ENCODE data around the gene LPXN.
A peak's percentile ranks its signal among the peaks of the same experiment; 100 is the strongest.
"Not testable (repeated sequence)": the region's sequence is repeated elsewhere in the genome, so short reads cannot be mapped to it uniquely, and the experiment has no call there.

LPXN gene

DNA sequence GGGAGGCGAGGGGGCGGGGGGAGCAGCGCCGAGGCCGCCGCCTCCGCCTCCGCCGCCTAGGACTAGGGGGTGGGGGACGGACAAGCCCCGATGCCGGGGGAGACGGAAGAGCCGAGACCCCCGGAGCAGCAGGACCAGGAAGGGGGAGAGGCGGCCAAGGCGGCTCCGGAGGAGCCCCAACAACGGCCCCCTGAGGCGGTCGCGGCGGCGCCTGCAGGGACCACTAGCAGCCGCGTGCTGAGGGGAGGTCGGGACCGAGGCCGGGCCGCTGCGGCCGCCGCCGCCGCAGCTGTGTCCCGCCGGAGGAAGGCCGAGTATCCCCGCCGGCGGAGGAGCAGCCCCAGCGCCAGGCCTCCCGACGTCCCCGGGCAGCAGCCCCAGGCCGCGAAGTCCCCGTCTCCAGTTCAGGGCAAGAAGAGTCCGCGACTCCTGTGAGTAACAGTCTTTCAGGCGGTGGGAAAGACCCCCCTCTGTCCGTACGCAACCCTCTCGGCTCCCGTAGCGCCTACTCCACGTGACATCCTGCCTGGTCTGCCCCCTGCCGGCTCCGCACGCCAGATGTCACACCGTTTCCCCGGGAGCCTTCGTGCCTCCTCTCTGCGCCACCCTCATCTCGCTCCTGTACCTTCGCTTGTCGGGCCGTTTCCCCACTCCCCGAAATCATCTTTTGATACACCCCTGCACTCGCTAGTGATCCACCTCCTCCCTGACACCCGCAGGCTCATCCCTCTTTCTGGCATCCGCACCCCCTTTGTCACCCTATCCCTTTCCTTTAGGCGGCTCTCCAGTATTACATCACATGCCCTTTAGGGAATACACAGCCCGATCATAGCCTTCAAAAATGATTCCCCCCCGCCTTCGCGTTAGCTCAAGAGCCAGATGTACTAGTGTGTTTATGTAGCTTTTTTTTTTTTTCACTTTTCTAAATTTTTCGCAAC, 3.8 kb upstream of the LPXN start:
- DNase-seq = peak; percentile 39 to 93 (median 84)

DNA sequence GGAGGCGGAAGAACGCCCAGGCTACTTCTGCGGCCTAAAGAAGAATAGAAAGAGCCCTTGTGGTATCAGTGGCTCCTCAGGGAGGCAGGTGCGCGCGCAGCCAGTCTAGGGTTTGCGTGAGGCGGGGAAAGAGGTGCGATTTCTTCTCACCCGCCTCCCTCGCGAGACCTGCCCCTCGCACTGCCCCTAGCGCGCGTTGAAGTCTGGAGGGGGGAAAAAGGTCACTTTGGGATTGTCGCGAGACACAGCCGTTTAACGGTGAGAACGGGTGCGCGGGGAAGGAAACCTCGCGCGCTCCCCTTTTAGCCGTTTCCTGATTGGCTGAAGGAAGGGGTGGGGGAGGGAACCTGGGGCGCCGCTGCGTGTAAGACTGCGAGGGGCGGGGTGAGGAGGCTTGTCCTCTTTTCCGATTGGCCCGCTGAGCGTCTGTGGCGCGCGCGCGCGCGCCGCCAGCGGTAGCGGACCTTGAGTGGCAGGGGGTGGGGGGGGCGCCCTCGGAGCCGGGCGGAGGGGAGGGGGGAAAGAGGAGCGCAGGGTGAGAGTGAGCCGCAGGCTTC, 3.1 kb upstream of the LPXN start, which contains the start of gene ZFP91:
TSS of gene ZFP91 (plus strand) at position 429 of the 557 bp plus-strand sequence. CDS start 219 bp downstream, outside the sequence.
- peak in 55 of 56 donors; percentile 73 to 99 (median 95) for DNase-seq

DNA sequence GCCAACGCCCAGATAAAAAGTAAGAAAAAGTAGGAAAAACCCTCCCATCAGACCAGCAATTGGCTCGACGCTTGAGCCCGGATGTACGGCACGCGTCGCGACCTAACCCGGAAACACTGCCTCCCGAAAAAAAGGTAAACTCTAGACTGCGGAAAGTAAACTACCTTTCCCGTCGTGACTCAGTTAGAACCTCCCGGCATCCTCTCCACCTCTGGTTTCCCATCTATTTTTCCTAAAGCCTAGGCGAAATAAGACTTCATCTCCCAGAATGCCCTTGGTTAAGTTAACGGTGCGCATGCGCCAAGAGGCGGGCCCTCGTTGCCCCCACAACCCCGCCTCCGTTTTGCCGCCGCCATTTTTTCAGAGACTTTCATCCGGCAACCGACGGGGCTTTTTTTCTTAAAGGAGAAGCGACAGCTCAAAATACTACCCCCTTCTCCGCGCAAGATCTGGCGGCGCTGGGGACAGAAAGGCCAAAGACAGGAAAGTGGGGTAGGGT, 2.5 kb upstream of the LPXN start:
- peak; percentile 68 to 100 (median 91) for DNase-seq

DNA sequence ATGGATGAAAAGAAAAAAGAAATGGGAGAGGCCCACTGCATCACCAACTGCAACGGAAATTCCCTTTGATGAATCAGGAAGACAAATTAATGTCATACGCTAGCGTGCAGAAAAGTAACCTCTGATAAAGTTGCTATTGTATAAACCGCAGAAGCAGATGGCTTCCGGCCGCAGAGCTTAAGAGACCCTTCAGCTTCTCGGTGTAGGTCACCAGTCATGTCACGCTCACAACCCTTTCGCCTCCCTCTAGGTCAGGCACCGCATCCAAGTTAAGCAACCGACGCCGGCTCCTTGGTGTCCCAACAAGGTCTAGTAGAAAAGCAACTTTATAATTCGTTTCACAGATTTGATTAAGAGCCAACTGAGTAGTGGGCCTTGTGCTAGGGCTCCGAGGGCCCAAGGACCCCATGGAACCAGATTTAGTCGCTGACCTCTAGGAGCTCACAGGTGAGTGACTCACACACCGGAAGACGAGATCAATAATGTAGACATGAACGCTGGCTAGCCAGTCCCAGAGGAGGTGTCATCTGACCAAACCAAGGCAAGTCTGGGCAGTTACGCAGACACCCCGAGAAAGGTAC, 2.0 kb upstream of the LPXN start:
- peak in 9 of 56 donors; percentile 38 to 64 (median 57) for DNase-seq

DNA sequence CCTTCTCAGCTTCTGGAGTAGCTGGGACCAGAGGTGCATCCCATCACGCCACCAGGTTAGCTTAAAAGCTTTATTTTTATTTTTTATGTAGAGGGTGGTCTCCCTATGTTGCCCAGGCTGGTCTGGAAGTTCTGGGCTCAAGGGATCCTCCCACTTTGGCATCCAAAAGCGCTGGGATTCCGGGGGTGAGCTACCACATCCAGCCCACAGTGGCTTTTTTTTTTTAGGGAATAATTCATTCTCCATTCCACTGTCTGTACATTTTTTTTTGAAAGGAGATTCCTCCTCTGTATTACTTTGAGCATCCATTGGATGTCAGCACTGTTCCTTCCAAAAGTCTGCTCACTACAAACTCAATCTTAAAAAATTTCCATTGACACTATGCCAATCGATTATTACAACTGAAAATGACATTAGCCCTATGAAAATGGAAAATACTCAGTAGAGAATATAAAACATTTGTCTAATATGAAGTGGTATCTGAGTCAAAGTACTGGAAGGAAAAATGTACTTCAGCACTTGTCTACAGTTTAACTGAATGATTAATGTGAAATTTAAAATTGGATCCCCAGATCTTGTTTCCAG, 1.3 kb upstream of the LPXN start:
- no peak for DNase-seq

DNA sequence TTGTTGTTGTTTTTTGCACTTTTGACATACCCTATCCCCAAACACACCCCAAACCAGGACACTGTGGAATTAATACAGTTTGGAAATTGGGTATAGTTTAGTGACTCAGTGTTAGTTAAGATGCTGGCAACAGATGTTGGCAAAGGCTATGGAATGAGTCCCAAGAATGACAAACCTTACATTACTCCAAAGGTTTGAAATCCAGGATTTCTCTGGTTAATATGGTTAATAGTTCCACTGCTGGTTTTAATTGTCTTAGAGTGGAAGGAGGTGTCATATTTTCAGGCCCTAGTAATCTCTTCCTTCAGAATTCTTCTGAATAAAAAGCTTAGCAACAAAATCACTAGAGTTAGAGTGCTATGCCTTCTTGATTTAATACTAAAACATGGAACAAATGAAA, 775 bp downstream of the LPXN start:
- no peak for DNase-seq

DNA sequence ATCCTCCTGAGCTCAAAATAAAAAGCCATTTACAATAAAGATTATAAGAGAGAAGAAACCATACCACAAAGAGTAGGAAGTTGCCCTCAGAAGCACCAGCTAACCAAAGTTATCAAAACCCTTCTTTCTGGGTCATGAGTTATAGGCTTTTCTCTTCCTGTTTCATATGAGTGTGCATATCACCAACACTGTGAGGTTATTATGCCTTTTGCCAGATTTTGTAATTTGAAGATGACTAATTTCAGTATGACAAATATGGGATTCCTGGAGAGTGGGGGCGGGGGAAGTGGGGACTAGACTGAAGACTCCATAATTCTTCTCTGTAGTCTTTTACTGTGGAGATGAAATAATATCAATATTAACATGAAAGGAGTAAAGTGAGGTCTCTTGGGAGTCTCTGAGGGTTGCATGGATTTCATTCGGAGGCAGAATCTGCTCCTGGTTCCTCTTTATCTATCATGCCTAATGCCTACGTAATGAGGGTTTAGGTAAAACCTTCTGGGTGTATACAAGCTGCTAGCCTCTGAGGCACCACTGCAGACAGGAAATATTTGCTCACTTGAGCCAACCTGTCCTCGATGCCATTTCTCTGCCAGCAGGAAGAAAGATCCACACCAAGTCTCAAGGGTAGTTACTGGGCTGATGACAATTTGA, 2.1 kb downstream of the LPXN start:
- peak in 1 of 56 donors; percentile 8 for DNase-seq

DNA sequence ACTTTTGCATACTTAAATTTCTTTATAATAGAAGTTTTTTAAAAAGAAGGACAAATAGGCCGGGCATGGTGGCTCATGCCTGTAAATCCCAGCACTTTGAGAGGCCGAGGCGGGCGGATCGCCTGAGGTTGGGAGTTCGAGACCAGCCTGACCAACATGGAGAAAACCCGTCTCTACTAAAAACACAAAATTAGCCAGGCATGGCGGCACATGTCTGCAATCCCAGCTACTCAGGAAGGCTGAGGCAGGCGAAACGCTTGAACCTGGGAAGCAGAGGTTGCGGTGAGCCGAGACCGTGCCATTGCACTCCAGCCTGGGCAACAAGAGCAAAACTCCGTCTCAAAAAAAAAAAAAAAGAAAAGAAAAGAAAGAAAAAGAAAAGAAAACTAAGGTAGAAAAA, 2.8 kb downstream of the LPXN start:
- DNase-seq = not testable (repeated sequence)

DNA sequence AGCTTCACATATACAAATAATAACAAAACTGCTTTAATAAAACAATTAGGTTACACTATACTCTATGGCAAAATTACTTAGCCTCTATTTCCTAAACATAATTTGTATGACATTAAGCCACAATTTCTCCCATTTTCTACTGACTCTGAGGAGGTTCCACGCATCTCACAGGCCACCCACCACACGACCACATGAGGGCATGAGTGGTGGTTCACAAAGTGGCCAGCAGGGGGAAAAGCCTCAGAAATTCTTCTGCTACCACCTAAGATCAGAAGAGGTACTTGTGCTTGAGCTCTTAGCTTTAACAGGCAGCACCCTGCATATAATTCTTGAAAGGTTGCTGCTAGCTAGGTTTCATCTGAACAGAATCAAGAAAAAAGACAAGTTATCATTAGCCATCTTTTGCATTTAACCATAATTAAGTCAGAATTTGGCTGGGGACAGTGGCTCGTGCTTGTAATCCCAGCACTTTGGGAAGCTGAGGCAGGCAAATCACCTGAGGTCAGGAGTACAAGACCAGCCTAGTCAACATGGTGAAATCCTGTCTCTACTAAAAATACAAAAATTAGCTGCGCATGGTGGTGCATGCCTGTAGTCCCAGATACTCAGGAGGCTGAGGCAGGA, 7.7 kb downstream of the LPXN start:
- peak in 14 of 56 donors; percentile 2 to 61 (median 12) for DNase-seq

DNA sequence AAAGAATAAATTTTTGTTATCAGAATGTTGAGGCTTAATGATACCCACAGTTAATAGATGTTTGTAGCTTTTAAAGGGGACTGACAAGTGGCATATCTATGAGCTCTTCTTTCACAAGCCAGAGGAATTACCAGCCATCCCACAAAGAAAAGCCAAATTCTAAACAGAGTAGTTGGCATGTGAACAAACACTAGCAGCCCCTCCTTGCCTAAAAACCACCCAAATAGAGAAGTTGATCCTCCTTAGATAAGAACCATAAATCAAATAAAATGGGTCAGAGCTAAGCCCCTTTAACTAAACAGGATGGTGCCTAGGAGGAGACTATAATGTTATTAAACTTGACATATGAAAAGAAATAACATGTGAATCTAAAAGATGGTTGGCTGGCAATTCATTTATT, 11.4 kb downstream of the LPXN start:
- no peak for DNase-seq

DNA sequence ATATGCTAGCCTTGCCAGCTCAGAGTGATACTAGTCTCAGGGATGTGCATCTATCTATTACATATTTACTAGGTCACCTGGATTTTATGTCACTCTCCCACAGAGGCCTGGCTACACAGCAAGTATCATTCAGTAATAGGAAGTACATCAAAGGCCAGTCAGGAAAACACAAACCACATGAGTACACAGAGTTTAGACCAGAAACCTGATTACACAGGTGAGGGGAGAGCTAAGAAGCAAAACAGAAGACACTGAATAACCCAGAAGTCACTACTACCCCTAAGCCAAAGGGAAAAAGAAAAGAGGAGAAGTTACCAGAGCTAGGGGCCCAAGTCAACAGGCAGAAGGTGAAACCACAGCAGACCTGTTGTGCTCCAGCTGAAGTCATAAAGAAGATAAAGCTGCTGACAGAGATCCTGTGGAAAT, 13.3 kb downstream of the LPXN start:
- DNase-seq = no peak

DNA sequence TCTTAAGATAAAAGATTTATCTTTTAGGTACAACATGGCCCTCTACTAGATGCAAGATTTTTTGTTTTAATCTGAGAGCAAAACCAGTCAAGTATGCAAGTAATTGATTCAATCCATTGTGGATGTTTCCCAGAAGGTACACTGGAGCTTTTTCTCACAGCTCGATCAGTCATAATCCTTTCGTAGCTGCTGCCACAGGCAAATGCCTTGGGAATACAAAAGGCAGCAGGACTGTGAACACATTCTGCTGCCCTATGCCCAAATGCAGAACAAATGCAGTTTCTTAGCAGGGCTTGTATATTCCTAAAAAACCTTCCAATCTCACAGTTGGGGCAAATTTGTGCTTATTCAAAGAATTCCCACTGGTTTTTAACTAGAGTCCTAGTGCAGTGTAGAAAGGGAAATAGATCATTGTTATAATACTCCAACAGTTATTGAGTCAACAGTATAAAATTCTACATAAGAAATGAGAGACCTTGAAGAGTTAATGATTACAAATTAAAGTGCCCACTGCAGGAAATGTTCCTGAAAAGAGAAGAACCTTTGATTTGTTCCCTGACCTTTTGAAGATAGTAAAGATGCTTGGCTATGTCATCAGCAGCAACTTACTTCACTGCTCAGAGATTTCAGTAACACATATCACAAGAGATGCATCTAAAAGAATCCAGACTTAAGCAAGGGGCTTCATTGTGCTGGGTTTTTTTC, 14.1 kb downstream of the LPXN start:
- DNase-seq = no peak

DNA sequence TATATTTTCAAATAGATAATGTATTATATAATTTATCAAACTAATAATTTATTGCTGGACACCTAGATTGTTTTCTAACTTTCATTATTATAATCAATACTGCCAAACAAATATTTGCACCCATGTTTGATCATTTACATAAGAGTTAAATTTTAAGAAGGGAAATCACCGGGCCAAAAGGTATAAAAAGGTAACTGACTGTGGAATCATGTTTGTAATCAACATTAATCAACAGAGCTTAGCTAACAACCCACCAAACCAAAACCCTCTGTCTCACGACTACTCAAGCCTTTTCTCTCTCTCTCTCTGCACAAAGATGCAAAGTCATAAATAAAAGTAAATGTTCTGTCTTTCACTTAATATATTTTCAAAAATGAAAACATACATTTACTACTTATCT, 14.8 kb downstream of the LPXN start:
- no peak for DNase-seq

DNA sequence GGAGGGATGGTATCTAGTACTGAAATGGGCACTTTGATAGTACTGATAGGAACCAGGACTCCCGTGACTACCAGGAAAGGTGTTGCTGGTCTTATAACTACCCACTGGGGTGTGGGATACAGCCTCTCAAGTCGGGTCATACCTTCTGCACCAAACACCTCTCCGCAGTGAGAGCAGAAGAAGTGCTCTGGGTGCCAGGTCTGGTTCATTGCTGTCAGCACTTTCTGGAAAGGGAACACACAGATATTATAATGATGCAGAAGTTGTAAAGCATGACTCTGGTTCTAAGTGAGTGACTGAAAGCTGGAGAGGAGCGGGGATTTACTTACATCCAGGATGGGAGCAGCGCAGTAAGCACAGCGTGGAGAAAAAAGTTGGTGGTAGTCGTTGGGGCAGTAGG, 26.0 kb downstream of the LPXN start:
- no peak for DNase-seq

DNA sequence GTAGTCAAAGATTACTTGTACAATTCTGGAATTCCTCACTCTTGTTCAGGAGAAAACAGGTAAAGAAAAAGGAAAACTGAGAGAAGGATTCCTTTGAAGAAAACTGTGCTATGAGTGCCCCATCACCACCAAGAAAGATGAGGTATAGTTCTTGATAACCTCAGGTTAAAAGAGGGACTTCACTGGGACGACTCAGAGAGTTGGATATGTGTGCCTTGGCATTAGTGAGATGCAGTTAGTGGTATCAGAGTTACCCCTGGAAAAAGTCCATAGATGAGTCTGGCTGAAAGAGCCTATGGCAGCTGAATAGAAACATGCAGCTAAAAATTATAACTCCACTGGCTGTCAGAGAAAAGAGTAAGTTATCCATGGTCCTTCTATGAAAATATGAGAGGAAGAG, 28.8 kb downstream of the LPXN start:
- DNase-seq = no peak

DNA sequence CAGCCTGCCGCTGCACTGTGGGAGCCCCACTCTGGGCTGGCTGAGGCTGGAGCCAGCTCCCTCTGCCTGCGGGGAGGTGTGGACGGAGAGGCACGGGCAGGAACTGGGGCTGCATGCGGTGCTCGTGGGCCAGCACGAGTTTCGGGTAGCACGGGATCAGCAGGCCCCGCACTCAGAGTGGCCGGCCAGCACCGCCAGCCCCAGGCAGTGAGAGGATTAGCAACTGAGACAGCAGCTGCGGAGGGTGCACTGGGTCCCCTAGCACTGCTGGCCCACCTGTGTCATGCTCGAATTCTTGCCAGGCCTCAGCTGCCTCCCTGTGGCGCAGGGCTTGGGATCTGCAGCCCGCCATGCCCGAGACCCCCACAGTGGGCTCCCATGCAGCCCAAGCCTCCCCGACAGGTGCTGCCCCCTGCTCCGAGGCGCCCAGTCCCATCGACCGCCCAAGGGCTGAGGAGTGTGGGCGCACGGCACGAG, 43.8 kb downstream of the LPXN start:
- DNase-seq = no peak

DNA sequence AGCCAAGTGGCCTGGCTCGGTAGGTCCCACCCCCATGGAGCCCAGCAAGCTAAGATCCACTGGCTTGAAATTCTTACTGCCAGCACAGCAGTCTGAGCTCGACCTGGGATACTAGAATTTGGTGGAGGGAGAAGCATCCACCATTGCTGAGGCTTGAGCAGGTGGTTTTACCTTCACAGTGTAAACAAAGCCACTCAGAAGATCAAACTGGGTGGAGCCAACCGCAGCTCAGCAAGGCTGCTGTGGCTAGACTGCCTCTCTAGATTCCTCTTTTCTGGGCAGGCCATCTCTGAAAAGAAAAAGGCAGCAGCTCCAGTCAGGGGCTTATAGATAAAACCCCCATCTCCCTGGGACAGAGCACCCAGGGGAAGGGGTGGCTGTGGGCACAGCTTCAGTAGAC, 45.4 kb downstream of the LPXN start:
- no peak for DNase-seq

DNA sequence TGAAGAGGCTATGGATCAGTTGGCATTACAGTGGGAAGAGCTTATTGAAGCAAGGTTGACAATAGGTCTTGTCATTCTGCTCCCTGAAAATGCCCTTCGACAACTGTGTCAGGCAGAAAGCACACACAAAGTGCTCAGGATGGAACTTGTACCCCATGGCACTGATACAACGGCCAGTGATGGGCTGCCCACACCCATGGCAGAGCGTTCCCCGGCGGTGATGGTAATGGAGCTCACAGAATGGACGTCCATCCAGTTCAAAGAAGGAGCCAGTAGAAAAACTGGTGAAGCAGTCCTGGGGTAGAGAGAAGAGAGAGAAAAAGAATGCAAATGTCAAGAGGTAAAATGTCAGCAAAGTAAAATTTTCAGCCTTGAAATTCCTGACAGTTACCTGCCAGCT, 48.2 kb downstream of the LPXN start:
- DNase-seq = no peak

DNA sequence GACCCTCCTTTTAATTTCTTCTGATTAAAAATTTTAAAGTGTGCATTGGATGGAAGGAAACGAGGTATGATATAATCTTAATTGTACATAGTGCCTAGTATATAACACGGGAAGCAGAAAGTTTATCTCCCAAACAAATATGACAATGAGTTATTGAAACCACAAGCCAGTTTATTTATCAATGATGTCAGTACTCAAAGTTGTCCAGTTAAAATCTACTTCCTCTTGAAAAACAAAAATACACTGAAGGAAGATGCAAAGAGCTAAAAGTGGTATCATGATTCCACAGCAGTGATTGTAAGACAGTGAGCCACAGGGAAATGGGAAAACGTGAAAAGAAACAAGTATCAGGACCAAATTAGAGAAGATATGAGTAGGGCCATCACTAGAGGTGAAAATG, 48.9 kb downstream of the LPXN start:
- DNase-seq = no peak
